WTC11 (cell line): ENCODE data around the gene EDC3. TPM values are rescaled to one million over a fixed set of nuclear protein-coding genes. Genes with fewer than 3 reads are reported as not detected.

Source experiments
- ATAC-seq: fragments of 200-7000 bp; cut with Tn5 transposase; 2 replicates; pipeline ENCODE4 v1.10.0; 2021; ENCODE audit warnings: mild to moderate bottlenecking, moderate library complexity
- CTCF ChIA-PET: fragments of 300-600 bp; sonication (Branson Sonifier 250); formaldehyde crosslinking; loops from one replicate; lab custom pipeline; 2021; ENCODE audit warnings: antibody characterized with exemption; lab: Charles Lee
- POLR2A ChIA-PET: fragments of 350-600 bp; sonication (Branson Sonifier 250); formaldehyde crosslinking; loops from one replicate; lab custom pipeline; 2021; ENCODE audit warnings: antibody characterized with exemption; lab: Charles Lee
- DNase-seq: peaks from one replicate; pipeline ENCODE4 v3.0.0; 2021; ENCODE audit warnings: low spot score
- H3K27ac Mint-ChIP-seq: 2 replicates; pipeline ENCODE4 v1.8.0; 2021; ENCODE audit warnings: mixed read lengths
- H3K27me3 Mint-ChIP-seq: 2 replicates; pipeline ENCODE4 v1.8.0; 2021; ENCODE audit warnings: low read depth, mild to moderate bottlenecking, moderate library complexity, mixed read lengths
- H3K36me3 Mint-ChIP-seq: 2 replicates; pipeline ENCODE4 v1.8.0; 2021; ENCODE audit warnings: mixed read lengths
- H3K4me1 Mint-ChIP-seq: 2 replicates; pipeline ENCODE4 v1.8.0; 2022; ENCODE audit warnings: mixed read lengths
- H3K4me3 Mint-ChIP-seq: 2 replicates; pipeline ENCODE4 v1.8.0; 2021; ENCODE audit warnings: mild to moderate bottlenecking, moderate library complexity, mixed read lengths
- H3K9me3 Mint-ChIP-seq: 2 replicates; pipeline ENCODE4 v1.8.0; 2021; ENCODE audit warnings: mixed read lengths
- ATF3 ChIP-seq: sonication (generic); formaldehyde crosslinking; conservative IDR thresholded peaks from 2 replicates; pipeline ENCODE4 v1.8.1; 2022; ENCODE audit warnings: mild to moderate bottlenecking, missing genetic modification reagents
- E2F1 ChIP-seq: sonication (generic); formaldehyde crosslinking; IDR thresholded peaks from 2 replicates; pipeline ENCODE4 v1.8.0; 2022; ENCODE audit warnings: mild to moderate bottlenecking, missing genetic modification reagents
- E2F5 ChIP-seq: sonication (generic); formaldehyde crosslinking; IDR thresholded peaks from 2 replicates; pipeline ENCODE4 v1.8.1; 2022; ENCODE audit warnings: mild to moderate bottlenecking, moderate library complexity, missing genetic modification reagents
- ETV6 ChIP-seq: sonication (generic); formaldehyde crosslinking; IDR thresholded peaks from 2 replicates; pipeline ENCODE4 v1.8.1; 2022; ENCODE audit warnings: mild to moderate bottlenecking, missing genetic modification reagents
- GRHL2 ChIP-seq: fragments of 250-450 bp; sonication (Bioruptor Pico); IDR thresholded peaks from 2 replicates; pipeline ENCODE4 v1.8.0; 2022; ENCODE audit warnings: mild to moderate bottlenecking, moderate library complexity; ENCODE audit not compliant: insufficient replicate concordance, severe bottlenecking
- HMGXB4 ChIP-seq: sonication (generic); formaldehyde crosslinking; IDR thresholded peaks from 2 replicates; pipeline ENCODE4 v1.8.1; 2023; ENCODE audit warnings: mild to moderate bottlenecking, moderate library complexity, missing genetic modification reagents
- NFATC4 ChIP-seq: fragments of 250-450 bp; sonication (Bioruptor Pico); IDR thresholded peaks from 2 replicates; pipeline ENCODE4 v1.9.0; 2021; ENCODE audit warnings: mild to moderate bottlenecking
- OVOL2 ChIP-seq: fragments of 250-450 bp; sonication (Bioruptor Pico); IDR thresholded peaks from 2 replicates; pipeline ENCODE4 v1.9.0; 2021; ENCODE audit warnings: mild to moderate bottlenecking, borderline replicate concordance
- PRRX2 ChIP-seq: fragments of 250-450 bp; sonication (Bioruptor Pico); IDR thresholded peaks from 2 replicates; pipeline ENCODE4 v1.8.0; 2021; ENCODE audit warnings: mild to moderate bottlenecking
- SP1 ChIP-seq: sonication (generic); formaldehyde crosslinking; conservative IDR thresholded peaks from 2 replicates; pipeline ENCODE4 v1.8.1; 2022; ENCODE audit warnings: missing genetic modification reagents
- STAT6 ChIP-seq: sonication (generic); formaldehyde crosslinking; conservative IDR thresholded peaks from 2 replicates; pipeline ENCODE4 v1.8.1; 2023; ENCODE audit warnings: mild to moderate bottlenecking, low read depth, missing genetic modification reagents, moderate library complexity
- ZBTB21 ChIP-seq: sonication (generic); formaldehyde crosslinking; IDR thresholded peaks from 2 replicates; pipeline ENCODE4 v1.8.1; 2023; ENCODE audit warnings: mild to moderate bottlenecking, missing genetic modification reagents, borderline replicate concordance
- ZNF317 ChIP-seq: sonication (generic); formaldehyde crosslinking; IDR thresholded peaks from 2 replicates; pipeline ENCODE4 v1.8.1; 2023; ENCODE audit warnings: low read depth, mild to moderate bottlenecking, moderate library complexity, missing genetic modification reagents, borderline replicate concordance
- ZNF423 ChIP-seq: fragments of 250-450 bp; sonication (Bioruptor Pico); IDR thresholded peaks from 2 replicates; pipeline ENCODE4 v2.1.2; 2022; ENCODE audit warnings: mild to moderate bottlenecking, moderate library complexity
- ZNF425 ChIP-seq: fragments of 250-450 bp; sonication (Bioruptor Pico); conservative IDR thresholded peaks from 2 replicates; pipeline ENCODE4 v1.9.0; 2021; ENCODE audit warnings: mild to moderate bottlenecking
- total RNA-seq: library from RNA; stranded (reverse); gene quantifications from 3 replicates; pipeline ENCODE4 v1.2.3, GENCODE V29; 2021

EDC3 gene
- total RNA-seq, 1 experiment from 2014 or later, result 54.7 TPM

GRCh38 chr15:74626336-74626735 lies 69.5 kb downstream of the EDC3 start:
- H3K27me3 Mint-ChIP-seq, result no peaks in the 10 kb centered on the region
- DNase-seq (no peak), ATAC-seq (no peak)
- H3K4me1 Mint-ChIP-seq, result peaks cover 5% of the 10 kb centered on the region
- H3K36me3 Mint-ChIP-seq, result peaks cover 76% of the 10 kb centered on the region
- no peak overlapping the region for H3K27ac Mint-ChIP-seq
- H3K4me3 Mint-ChIP-seq, result no peak overlapping the region
- CTCF ChIA-PET, result interaction anchor here (1.5 to 2.1 kb wide), 2 partner anchors 142 to 145 kb away, joined by 5 to 8 read pairs; no protein-coding TSS in a partner anchor
- POLR2A ChIA-PET, result no interaction called here
- TF ChIP-seq E2F1 (CRISPR knock-in tag), result no peak
- TF ChIP-seq, all 79 proteins: peak for 0
- no peaks in the 10 kb centered on the region for H3K9me3 Mint-ChIP-seq

- DNase-seq, result no peak
- H3K4me3 Mint-ChIP-seq, result no peak overlapping the region
- peaks cover 10% of the 10 kb centered on the region for H3K4me1 Mint-ChIP-seq
- no peak for TF ChIP-seq STAT6 (CRISPR knock-in tag)
- no peak for TF ChIP-seq PRRX2
- no peak for TF ChIP-seq ZNF425
- TF ChIP-seq NFATC4 (CRISPR knock-in tag), result no peak
- TF ChIP-seq ETV6 (CRISPR knock-in tag), result no peak
- TF ChIP-seq E2F5 (CRISPR knock-in tag), result no peak
- TF ChIP-seq E2F1 (CRISPR knock-in tag), result no peak
- TF ChIP-seq ZBTB21 (CRISPR knock-in tag), result no peak
- H3K27me3 Mint-ChIP-seq, result no peaks in the 10 kb centered on the region
- POLR2A ChIA-PET, result interaction anchor here (0.6 kb wide), 1 partner anchor 96 kb away, joined by 4 read pairs; no protein-coding TSS in a partner anchor
- H3K36me3 Mint-ChIP-seq, result peaks cover 82% of the 10 kb centered on the region
- no peaks in the 10 kb centered on the region for H3K9me3 Mint-ChIP-seq
- no peak overlapping the region for H3K27ac Mint-ChIP-seq
- CTCF ChIA-PET, result interaction anchor here (1.5 to 2.1 kb wide), 2 partner anchors 143 to 145 kb away, joined by 5 to 8 read pairs; no protein-coding TSS in a partner anchor
- ATAC-seq, result no peak
These were observed 70.1 kb downstream of the EDC3 start for GRCh38 chr15:74625693-74626092.

GRCh38 chr15:74624020-74624602 lies 71.7 kb downstream of the EDC3 start:
- Mint-ChIP-seq H3K4me3 (no peak overlapping the region), H3K36me3 (peaks cover 88% of the 10 kb centered on the region), H3K4me1 (peaks cover 10% of the 10 kb centered on the region), H3K9me3 (no peaks in the 10 kb centered on the region), H3K27me3 (no peaks in the 10 kb centered on the region), H3K27ac (no peak overlapping the region)
- CTCF ChIA-PET, result interaction anchor here (0.7 kb wide), 1 partner anchor 378 kb away, joined by 3 read pairs; no protein-coding TSS in a partner anchor
- POLR2A ChIA-PET, result no interaction called here
- ATAC-seq (no peak), DNase-seq (no peak)
- no peak for TF ChIP-seq GRHL2 (CRISPR knock-in tag)
- no peak for TF ChIP-seq ATF3 (CRISPR knock-in tag)
- TF ChIP-seq E2F1 (CRISPR knock-in tag), result no peak
- TF ChIP-seq OVOL2 (CRISPR knock-in tag), result no peak
- no peak for TF ChIP-seq ZNF423 (CRISPR knock-in tag)
- no peak for TF ChIP-seq HMGXB4 (CRISPR knock-in tag)
- no peak for TF ChIP-seq SP1 (CRISPR knock-in tag)
- no peak for TF ChIP-seq ZNF425
- no peak for TF ChIP-seq ZNF317 (CRISPR knock-in tag)
